C4-2B (cell line): ENCODE results near the gene UNCX.

ENCODE experiments used
- CTCF ChIP-seq: fragments of 450-650 bp; conservative IDR thresholded peaks from 2 replicates; pipeline ENCODE4 v1.5.1; 2017; ENCODE audit warnings: mild to moderate bottlenecking
- ZFX ChIP-seq: fragments of 450-650 bp; IDR thresholded peaks from 2 replicates; pipeline ENCODE4 v1.6.1; 2017

GRCh38 chr7:1220000-1220726 is 12.5 kb upstream of the UNCX start:
- TF ChIP-seq CTCF (no peak), ZFX (no peak)
